Neural cell (in vitro differentiated cells): ENCODE results near the gene NMT1. TPM values are rescaled to one million over a fixed set of nuclear protein-coding genes. Genes with fewer than 3 reads are reported as not detected.

ENCODE experiments used
- H2AFZ ChIP-seq: fragments of 200-600, 300-800 bp; sonication (generic), shearing (Covaris generic); 2 replicates; pipeline ENCODE4 v1.6.0; 2014; ENCODE audit warnings: low read depth, mild to moderate bottlenecking, antibody characterized with exemption, low read length, moderate library complexity
- H3F3A ChIP-seq: fragments of 200-600 bp; shearing (Covaris generic); 2 replicates; pipeline ENCODE4 v1.6.1; 2016; ENCODE audit warnings: mild to moderate bottlenecking, moderate library complexity, mixed read lengths, antibody characterized with exemption, low read length; ENCODE audit not compliant: insufficient read depth, poor library complexity, severe bottlenecking
- H3K27ac ChIP-seq: fragments of 200-600, 300-800 bp; sonication (generic), shearing (Covaris generic); 2 replicates; pipeline ENCODE4 v1.5.1; 2014; ENCODE audit warnings: mild to moderate bottlenecking, low read length, moderate library complexity
- H3K27me3 ChIP-seq: fragments of 300-800, 200-600 bp; sonication (generic), shearing (Covaris generic); 2 replicates; pipeline ENCODE4 v1.6.0; 2014; ENCODE audit warnings: mild to moderate bottlenecking, low read depth, low read length, moderate library complexity; ENCODE audit not compliant: insufficient read depth
- H3K36me3 ChIP-seq: fragments of 300-800, 200-600 bp; sonication (generic), shearing (Covaris generic); 2 replicates; pipeline ENCODE4 v1.5.1; 2014; ENCODE audit warnings: mild to moderate bottlenecking, antibody characterized with exemption, low read length, moderate library complexity; ENCODE audit not compliant: insufficient read depth
- H3K4me2 ChIP-seq: fragments of 300-800, 200-600 bp; sonication (generic), shearing (Covaris generic); 2 replicates; pipeline ENCODE4 v1.6.0; 2014; ENCODE audit warnings: mild to moderate bottlenecking, low read length
- H3K4me3 ChIP-seq: fragments of 300-800, 200-600 bp; sonication (generic), shearing (Covaris generic); 2 replicates; pipeline ENCODE4 v1.5.1; 2014; ENCODE audit warnings: mild to moderate bottlenecking, low read length, moderate library complexity
- H3K79me2 ChIP-seq: fragments of 200-600 bp; shearing (Covaris generic); replicated peaks from 2 replicates; pipeline ENCODE4 v1.6.0; 2014; ENCODE audit warnings: mild to moderate bottlenecking, low read length, moderate library complexity; ENCODE audit not compliant: insufficient read depth
- H3K9ac ChIP-seq: fragments of 300-800, 200-600 bp; sonication (generic), shearing (Covaris generic); 2 replicates; pipeline ENCODE4 v1.6.1; 2016; ENCODE audit warnings: mild to moderate bottlenecking, low read length, mixed read lengths
- H3K9me2 ChIP-seq: fragments of 200-600 bp; shearing (Covaris generic); 2 replicates; pipeline ENCODE4 v1.6.1; 2016; ENCODE audit warnings: mild to moderate bottlenecking, low read length, mixed read lengths; ENCODE audit not compliant: insufficient read depth
- H3K9me3 ChIP-seq: fragments of 200-600, 300-800 bp; sonication (generic), shearing (Covaris generic); 2 replicates; pipeline ENCODE4 v1.6.1; 2016; ENCODE audit warnings: mild to moderate bottlenecking, mixed run types, low read length, moderate library complexity, mixed read lengths
- H4K20me1 ChIP-seq: fragments of 200-600 bp; shearing (Covaris generic); 2 replicates; pipeline ENCODE4 v1.6.1; 2016; ENCODE audit warnings: mild to moderate bottlenecking, mixed run types; ENCODE audit not compliant: insufficient read depth
- EP300 ChIP-seq: fragments of 450-650 bp; conservative IDR thresholded peaks from 2 replicates; pipeline ENCODE4 v1.6.1; 2014; ENCODE audit warnings: antibody characterized with exemption, mild to moderate bottlenecking, moderate library complexity; ENCODE audit not compliant: poor library complexity, severe bottlenecking
- EZH2 ChIP-seq: fragments of 200-600, 300-800 bp; shearing (Covaris generic), sonication (generic); IDR thresholded peaks from 2 replicates; pipeline ENCODE4 v1.6.1; 2014; ENCODE audit warnings: antibody characterized with exemption, low read length, borderline replicate concordance, mild to moderate bottlenecking; ENCODE audit not compliant: insufficient read depth, poor library complexity, severe bottlenecking
- MXI1 ChIP-seq: fragments of 450-650 bp; conservative IDR thresholded peaks from 2 replicates; pipeline ENCODE4 v1.6.1; 2014; ENCODE audit warnings: antibody characterized with exemption, mild to moderate bottlenecking; ENCODE audit not compliant: poor library complexity, severe bottlenecking
- POLR2AphosphoS5 ChIP-seq: IDR thresholded peaks from 2 replicates; pipeline ENCODE4 v1.6.1; 2012
- RAD21 ChIP-seq: fragments of 450-650 bp; conservative IDR thresholded peaks from 2 replicates; pipeline ENCODE4 v1.6.1; 2014; ENCODE audit warnings: antibody characterized with exemption, mild to moderate bottlenecking, moderate library complexity
- SMC3 ChIP-seq: fragments of 450-650 bp; conservative IDR thresholded peaks from 2 replicates; pipeline ENCODE4 v1.6.1; 2014; ENCODE audit warnings: antibody characterized with exemption, mild to moderate bottlenecking, moderate library complexity; ENCODE audit not compliant: poor library complexity
- TAF1 ChIP-seq: IDR thresholded peaks from 2 replicates; pipeline ENCODE4 v1.6.1; 2012; ENCODE audit warnings: low read depth
- polyA plus RNA-seq: library from polyadenylated mRNA; depleted of rRNA; stranded (reverse); fragments of >200 nt; gene quantifications from 2 replicates; pipeline ENCODE4 v1.2.3, GENCODE V29; 2014
- TF ChIP-seq, protein P1 (sequence below): IDR thresholded peaks from 2 replicates; pipeline ENCODE4 v1.6.1; 2012; ENCODE audit warnings: borderline replicate concordance
- TF ChIP-seq, protein P2 (sequence below): fragments of 450-650 bp; IDR thresholded peaks from 2 replicates; pipeline ENCODE4 v1.5.1; 2014; ENCODE audit warnings: antibody characterized with exemption, mild to moderate bottlenecking, moderate library complexity; ENCODE audit not compliant: poor library complexity, severe bottlenecking

The NMT1 gene
- polyA plus RNA-seq, 1 donor from 2014 or later = 23.4 TPM

DNA sequence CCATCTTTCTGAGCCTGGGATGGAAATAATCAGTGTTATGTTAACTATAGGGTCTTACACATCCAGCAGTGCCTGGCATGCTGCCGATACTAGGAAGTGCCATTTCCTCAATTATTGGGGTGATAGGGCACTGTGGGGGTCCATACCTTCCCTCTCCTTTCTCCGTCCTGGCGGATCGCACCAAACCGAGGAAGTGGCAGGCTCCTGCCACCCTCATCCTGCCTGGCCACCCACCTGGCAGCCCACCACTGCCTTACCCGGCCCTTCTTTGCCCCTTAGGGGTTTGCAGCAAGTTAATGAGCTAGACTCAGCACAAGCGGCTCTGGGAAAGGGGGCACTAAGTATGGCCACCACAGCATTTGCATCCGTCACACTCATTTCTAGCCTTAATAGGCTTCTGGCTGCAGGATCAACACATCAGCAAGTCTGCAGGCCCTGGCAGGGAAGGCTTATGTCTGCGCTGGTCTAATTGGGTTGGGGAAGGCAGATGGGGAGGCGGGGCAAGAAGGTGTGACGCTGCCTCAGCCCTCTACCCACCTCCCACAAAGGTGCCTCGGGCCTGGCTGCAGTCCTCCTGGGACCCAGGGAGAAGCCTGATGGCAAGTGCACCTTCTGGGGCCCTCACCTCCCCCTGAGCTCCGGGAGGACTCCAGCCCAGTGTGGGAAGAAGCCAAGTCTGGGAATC is 38.3 kb upstream of the NMT1 start:
- Histone ChIP-seq H3K9me2 (no peaks in the 10 kb centered on the region), H3K27ac (no peak overlapping the region), H3F3A (no peaks in the 10 kb centered on the region), H4K20me1 (no peaks in the 10 kb centered on the region), H3K36me3 (no peaks in the 10 kb centered on the region), H2AFZ (no peak overlapping the region), H3K27me3 (peaks cover 23% of the 10 kb centered on the region), H3K9me3 (no peaks in the 10 kb centered on the region), H3K4me3 (no peak overlapping the region), H3K9ac (no peak overlapping the region), H3K4me2 (no peak overlapping the region), H3K79me2 (no peaks in the 10 kb centered on the region)
- TF ChIP-seq, protein P1, sequence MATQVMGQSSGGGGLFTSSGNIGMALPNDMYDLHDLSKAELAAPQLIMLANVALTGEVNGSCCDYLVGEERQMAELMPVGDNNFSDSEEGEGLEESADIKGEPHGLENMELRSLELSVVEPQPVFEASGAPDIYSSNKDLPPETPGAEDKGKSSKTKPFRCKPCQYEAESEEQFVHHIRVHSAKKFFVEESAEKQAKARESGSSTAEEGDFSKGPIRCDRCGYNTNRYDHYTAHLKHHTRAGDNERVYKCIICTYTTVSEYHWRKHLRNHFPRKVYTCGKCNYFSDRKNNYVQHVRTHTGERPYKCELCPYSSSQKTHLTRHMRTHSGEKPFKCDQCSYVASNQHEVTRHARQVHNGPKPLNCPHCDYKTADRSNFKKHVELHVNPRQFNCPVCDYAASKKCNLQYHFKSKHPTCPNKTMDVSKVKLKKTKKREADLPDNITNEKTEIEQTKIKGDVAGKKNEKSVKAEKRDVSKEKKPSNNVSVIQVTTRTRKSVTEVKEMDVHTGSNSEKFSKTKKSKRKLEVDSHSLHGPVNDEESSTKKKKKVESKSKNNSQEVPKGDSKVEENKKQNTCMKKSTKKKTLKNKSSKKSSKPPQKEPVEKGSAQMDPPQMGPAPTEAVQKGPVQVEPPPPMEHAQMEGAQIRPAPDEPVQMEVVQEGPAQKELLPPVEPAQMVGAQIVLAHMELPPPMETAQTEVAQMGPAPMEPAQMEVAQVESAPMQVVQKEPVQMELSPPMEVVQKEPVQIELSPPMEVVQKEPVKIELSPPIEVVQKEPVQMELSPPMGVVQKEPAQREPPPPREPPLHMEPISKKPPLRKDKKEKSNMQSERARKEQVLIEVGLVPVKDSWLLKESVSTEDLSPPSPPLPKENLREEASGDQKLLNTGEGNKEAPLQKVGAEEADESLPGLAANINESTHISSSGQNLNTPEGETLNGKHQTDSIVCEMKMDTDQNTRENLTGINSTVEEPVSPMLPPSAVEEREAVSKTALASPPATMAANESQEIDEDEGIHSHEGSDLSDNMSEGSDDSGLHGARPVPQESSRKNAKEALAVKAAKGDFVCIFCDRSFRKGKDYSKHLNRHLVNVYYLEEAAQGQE = no peak
- TF ChIP-seq EP300 = no peak
- no peak for TF ChIP-seq EZH2
- TF ChIP-seq RAD21 = no peak
- TF ChIP-seq, protein P2, sequence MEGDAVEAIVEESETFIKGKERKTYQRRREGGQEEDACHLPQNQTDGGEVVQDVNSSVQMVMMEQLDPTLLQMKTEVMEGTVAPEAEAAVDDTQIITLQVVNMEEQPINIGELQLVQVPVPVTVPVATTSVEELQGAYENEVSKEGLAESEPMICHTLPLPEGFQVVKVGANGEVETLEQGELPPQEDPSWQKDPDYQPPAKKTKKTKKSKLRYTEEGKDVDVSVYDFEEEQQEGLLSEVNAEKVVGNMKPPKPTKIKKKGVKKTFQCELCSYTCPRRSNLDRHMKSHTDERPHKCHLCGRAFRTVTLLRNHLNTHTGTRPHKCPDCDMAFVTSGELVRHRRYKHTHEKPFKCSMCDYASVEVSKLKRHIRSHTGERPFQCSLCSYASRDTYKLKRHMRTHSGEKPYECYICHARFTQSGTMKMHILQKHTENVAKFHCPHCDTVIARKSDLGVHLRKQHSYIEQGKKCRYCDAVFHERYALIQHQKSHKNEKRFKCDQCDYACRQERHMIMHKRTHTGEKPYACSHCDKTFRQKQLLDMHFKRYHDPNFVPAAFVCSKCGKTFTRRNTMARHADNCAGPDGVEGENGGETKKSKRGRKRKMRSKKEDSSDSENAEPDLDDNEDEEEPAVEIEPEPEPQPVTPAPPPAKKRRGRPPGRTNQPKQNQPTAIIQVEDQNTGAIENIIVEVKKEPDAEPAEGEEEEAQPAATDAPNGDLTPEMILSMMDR = no peak
- TF ChIP-seq TAF1 = no peak
- no peak for TF ChIP-seq MXI1
- TF ChIP-seq POLR2AphosphoS5 = no peak
- TF ChIP-seq SMC3 = no peak

DNA sequence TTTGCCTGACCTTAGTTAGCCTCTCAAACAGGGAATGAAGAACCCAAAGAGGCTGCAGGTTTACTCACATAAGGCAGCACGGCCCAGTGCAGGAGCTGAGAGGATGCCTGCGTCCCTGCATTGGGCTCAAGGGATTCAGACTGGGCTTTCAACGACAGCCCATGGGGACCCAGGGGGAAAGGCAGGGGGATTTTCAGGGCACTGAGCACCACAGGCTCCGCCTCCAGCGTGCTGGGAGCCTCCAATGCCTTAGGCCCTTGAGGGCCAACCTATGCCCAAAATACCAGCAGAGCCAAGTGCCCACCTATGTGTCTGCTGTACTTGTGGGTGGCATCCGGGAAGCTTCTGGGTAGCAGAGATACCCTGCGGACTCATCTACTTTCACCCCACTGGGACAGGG is 32.0 kb upstream of the NMT1 start:
- Histone ChIP-seq H3K9me2 (no peaks in the 10 kb centered on the region), H3K27ac (no peak overlapping the region), H3F3A (no peaks in the 10 kb centered on the region), H3K4me2 (no peak overlapping the region), H3K9me3 (no peaks in the 10 kb centered on the region), H2AFZ (no peak overlapping the region), H4K20me1 (no peaks in the 10 kb centered on the region), H3K4me3 (no peak overlapping the region), H3K27me3 (no peaks in the 10 kb centered on the region), H3K9ac (no peak overlapping the region), H3K36me3 (no peaks in the 10 kb centered on the region), H3K79me2 (no peaks in the 10 kb centered on the region)
- no peak for TF ChIP-seq RAD21
- TF ChIP-seq SMC3 = no peak
- no peak for TF ChIP-seq MXI1
- no peak for TF ChIP-seq POLR2AphosphoS5
- TF ChIP-seq, protein P2 = no peak
- no peak for TF ChIP-seq TAF1
- no peak for TF ChIP-seq EZH2
- TF ChIP-seq, protein P1 = no peak
- TF ChIP-seq EP300 = no peak
